Measurements from ENCODE around the gene TMED10.

Gene TMED10

DNA sequence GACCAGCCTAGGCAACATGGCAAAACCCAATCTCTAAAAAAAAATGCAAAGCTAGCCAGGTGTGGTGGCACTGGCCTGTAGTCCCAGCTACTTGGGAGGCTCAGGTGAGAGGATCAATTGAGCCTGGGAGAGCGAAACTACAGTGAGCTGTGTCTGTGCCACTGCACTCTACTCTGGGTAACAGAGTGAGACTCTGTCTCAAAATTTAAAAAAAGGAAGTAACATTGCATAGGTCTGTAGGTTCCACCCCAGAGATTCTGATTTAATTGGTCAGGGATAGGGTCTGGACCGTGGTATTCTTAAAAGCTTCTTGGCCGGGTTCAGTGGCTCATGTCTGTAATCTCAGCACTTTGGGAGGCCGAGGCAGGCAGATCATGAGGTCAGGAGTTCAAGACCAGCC is 80.7 kb downstream of the TMED10 start:
- Histone ChIP-seq H3K79me2 (ENCODE audit: insufficient read depth, low read depth) (no peaks in the 10 kb centered on the region), H4K20me1 (ENCODE audit: insufficient read depth) (no peaks in the 10 kb centered on the region), H3K27me3 (ENCODE audit: insufficient read depth, low read depth) (no peaks in the 10 kb centered on the region), H3K27ac (no peak overlapping the region), H3K36me3 (ENCODE audit: insufficient read depth) (no peaks in the 10 kb centered on the region), H3K4me2 (no peak overlapping the region), H2AFZ (ENCODE audit: low read depth) (no peak overlapping the region), H3K4me1 (ENCODE audit: low read depth, poor library complexity, severe bottlenecking) (no peaks in the 10 kb centered on the region), H3K4me3 (IDR thresholded peaks at IDR 0.05; ENCODE audit: insufficient read depth, low read depth, low read length) (no peak overlapping the region), H3K9ac (no peak overlapping the region)
- TF ChIP-seq, protein P1, sequence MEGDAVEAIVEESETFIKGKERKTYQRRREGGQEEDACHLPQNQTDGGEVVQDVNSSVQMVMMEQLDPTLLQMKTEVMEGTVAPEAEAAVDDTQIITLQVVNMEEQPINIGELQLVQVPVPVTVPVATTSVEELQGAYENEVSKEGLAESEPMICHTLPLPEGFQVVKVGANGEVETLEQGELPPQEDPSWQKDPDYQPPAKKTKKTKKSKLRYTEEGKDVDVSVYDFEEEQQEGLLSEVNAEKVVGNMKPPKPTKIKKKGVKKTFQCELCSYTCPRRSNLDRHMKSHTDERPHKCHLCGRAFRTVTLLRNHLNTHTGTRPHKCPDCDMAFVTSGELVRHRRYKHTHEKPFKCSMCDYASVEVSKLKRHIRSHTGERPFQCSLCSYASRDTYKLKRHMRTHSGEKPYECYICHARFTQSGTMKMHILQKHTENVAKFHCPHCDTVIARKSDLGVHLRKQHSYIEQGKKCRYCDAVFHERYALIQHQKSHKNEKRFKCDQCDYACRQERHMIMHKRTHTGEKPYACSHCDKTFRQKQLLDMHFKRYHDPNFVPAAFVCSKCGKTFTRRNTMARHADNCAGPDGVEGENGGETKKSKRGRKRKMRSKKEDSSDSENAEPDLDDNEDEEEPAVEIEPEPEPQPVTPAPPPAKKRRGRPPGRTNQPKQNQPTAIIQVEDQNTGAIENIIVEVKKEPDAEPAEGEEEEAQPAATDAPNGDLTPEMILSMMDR (conservative IDR thresholded peaks at IDR 0.05; ENCODE audit: low read depth, low read length): no peak

- Histone ChIP-seq H3K4me2 (no peak overlapping the region), H3K27ac (no peak overlapping the region), H3K27me3 (ENCODE audit: insufficient read depth, low read depth) (no peaks in the 10 kb centered on the region), H4K20me1 (ENCODE audit: insufficient read depth) (no peaks in the 10 kb centered on the region), H3K79me2 (ENCODE audit: insufficient read depth, low read depth) (no peaks in the 10 kb centered on the region), H3K4me3 (IDR thresholded peaks at IDR 0.05; ENCODE audit: insufficient read depth, low read depth, low read length) (no peak overlapping the region), H3K9ac (no peak overlapping the region), H3K4me1 (ENCODE audit: low read depth, poor library complexity, severe bottlenecking) (no peaks in the 10 kb centered on the region), H2AFZ (ENCODE audit: low read depth) (no peak overlapping the region), H3K36me3 (ENCODE audit: insufficient read depth) (no peaks in the 10 kb centered on the region)
- TF ChIP-seq, protein P1 (conservative IDR thresholded peaks at IDR 0.05; ENCODE audit: low read depth, low read length): no peak
Observed at GRCh38 chr14:75094896-75095295, 81.5 kb downstream of the TMED10 start.

DNA sequence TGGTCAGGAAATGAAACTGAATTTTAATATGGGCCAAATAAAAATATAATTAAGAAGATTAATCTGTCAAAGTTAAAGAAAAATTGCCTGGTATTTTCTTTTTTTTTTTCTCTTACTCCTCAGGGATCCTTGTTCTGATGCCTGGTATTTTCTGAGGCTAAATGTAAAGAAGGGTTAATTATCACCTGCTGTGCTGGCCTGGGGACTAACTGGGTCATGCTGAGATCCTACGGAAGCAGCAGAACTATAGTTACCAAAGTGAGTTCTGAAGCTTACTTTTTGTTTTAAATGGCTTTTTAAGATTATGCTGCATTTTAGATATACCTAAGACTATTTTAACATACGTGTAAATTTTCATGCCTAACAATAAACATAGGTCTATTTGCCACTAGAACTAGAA is 83.7 kb downstream of the TMED10 start:
- H3K36me3 ChIP-seq (ENCODE audit: insufficient read depth): no peaks in the 10 kb centered on the region
- H4K20me1 ChIP-seq (ENCODE audit: insufficient read depth): no peaks in the 10 kb centered on the region
- H3K4me2 ChIP-seq: no peak overlapping the region
- TF ChIP-seq, protein P1 (conservative IDR thresholded peaks at IDR 0.05; ENCODE audit: low read depth, low read length): no peak
- no peak overlapping the region for H3K4me3 ChIP-seq (IDR thresholded peaks at IDR 0.05; ENCODE audit: insufficient read depth, low read depth, low read length)
- H3K79me2 ChIP-seq (ENCODE audit: insufficient read depth, low read depth): no peaks in the 10 kb centered on the region
- no peaks in the 10 kb centered on the region for H3K27me3 ChIP-seq (ENCODE audit: insufficient read depth, low read depth)
- no peak overlapping the region for H2AFZ ChIP-seq (ENCODE audit: low read depth)
- no peaks in the 10 kb centered on the region for H3K4me1 ChIP-seq (ENCODE audit: low read depth, poor library complexity, severe bottlenecking)
- no peak overlapping the region for H3K27ac ChIP-seq
- no peak overlapping the region for H3K9ac ChIP-seq

DNA sequence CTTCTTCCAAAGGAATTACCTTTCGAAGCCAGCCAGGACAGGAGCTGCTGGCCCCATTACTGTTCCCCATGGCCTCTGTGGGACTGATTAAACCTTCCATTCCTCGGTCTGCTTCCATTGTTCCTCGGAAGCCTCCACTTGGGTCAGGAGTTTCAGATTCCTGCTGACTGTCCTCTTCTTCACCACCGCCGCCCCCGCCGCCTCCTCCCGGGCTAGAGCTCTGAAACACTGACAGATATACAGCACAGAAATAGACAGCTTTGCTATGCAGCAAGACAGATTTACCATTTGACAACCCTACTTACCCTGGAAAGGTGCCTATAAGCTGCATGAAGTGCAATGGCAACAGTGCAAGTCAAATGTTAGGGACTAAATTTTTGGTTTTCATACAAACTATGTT is 85.2 kb downstream of the TMED10 start:
- H3K36me3 ChIP-seq (ENCODE audit: insufficient read depth): no peaks in the 10 kb centered on the region

More for the DNA sequence above, 85.2 kb downstream of the TMED10 start:
- Histone ChIP-seq H3K79me2 (ENCODE audit: insufficient read depth, low read depth) (no peaks in the 10 kb centered on the region), H3K27me3 (ENCODE audit: insufficient read depth, low read depth) (no peaks in the 10 kb centered on the region), H4K20me1 (ENCODE audit: insufficient read depth) (no peaks in the 10 kb centered on the region), H3K4me3 (IDR thresholded peaks at IDR 0.05; ENCODE audit: insufficient read depth, low read depth, low read length) (no peak overlapping the region), H3K9ac (no peak overlapping the region), H3K4me1 (ENCODE audit: low read depth, poor library complexity, severe bottlenecking) (no peaks in the 10 kb centered on the region), H3K4me2 (no peak overlapping the region), H3K27ac (no peak overlapping the region), H2AFZ (ENCODE audit: low read depth) (no peak overlapping the region)
- TF ChIP-seq, protein P1 (conservative IDR thresholded peaks at IDR 0.05; ENCODE audit: low read depth, low read length): no peak
